Right lung (tissue), 5 donors: ENCODE results near the gene PKN3. TPM values are rescaled to one million over a fixed set of nuclear protein-coding genes. Genes with fewer than 3 reads are reported as not detected.
"Not testable (repeated sequence)": the region's sequence is repeated elsewhere in the genome, so short reads cannot be mapped to it uniquely, and the experiment has no call there.

Experiments
- DNase-seq, 2 donors: peaks; one replicate each; pipeline ENCODE4 v3.0.0-alpha.2; 2013
- polyA plus RNA-seq, 5 donors: library from polyadenylated mRNA; unstranded; fragments of 120-200 nt; gene quantifications; one replicate each; pipeline versions ENCODE4 v1.2.1 to v1.2.3, GENCODE V29; 2013; ENCODE audit warnings: inconsistent platforms in 1 of 5, low replicate concordance in 1 of 5; ENCODE audit not compliant: insufficient read length in 5 of 5, insufficient read depth in 1 of 5

Gene PKN3
- polyA plus RNA-seq, 5 donors: 11.6 to 13.8 (median 12.8) TPM

- DNase-seq: peak in 1 of 2 donors; percentile 41
Measured at GRCh38 chr9:128689820-128690683, 12.3 kb upstream of the PKN3 start.

- DNase-seq: no peak
Measured at GRCh38 chr9:128690684-128691034, 11.6 kb upstream of the PKN3 start.

DNA sequence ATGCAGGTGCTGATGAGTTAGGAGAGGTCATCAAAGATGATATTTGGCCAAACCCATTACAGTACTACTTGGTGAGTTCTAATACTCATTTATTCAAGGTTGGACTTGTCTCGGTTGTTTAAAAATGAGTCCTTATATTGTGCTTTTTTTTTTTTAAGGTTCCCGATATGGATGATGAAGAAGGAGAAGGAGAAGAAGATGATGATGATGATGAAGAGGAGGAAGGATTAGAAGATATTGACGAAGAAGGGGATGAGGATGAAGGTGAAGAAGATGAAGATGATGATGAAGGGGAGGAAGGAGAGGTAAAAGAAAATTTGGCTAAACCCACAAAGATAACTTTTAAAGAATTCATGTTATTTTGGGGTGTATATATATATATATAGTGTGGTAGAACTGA lies 8.6 kb upstream of the PKN3 start:
- not testable (repeated sequence) for DNase-seq

- DNase-seq: no peak
Measured at GRCh38 chr9:128694344-128694743, 8.0 kb upstream of the PKN3 start.

DNA sequence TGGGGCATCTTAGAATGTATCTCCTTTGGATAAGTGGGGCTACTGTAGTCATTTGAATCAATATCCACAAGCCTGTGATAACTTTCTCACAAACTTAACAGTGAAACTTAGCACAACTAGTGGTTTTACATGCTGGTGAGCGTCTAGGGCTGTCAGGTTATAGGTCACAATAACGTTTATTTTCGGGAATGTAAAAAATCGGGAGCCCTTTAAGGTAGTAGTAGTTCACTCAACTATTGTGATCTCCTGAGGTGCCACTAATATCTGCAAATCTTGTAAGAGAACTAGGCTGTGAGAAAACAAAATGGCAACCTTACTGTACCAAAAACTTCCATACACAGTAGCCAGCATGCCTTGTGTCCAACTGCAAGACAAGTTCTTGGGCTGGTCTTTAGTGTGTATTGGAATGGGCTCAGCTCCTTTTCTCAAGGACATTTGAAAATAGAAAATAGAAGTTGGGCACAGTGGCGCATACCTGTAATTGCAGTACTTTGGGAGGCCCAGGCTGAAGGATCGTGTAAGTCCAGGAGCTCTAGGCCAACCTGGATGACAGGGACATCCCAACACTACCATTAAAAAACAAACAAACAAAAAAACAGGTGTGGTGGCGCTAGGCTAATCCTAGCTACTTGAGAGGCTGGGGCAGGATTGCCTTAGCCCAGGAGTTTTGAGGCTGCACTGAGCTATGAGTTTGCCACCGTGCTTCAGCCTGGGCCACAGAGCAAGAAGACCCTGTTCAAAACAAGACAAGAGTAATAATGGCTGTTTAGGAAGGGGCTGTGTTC lies 5.2 kb upstream of the PKN3 start:
- no peak for DNase-seq

DNA sequence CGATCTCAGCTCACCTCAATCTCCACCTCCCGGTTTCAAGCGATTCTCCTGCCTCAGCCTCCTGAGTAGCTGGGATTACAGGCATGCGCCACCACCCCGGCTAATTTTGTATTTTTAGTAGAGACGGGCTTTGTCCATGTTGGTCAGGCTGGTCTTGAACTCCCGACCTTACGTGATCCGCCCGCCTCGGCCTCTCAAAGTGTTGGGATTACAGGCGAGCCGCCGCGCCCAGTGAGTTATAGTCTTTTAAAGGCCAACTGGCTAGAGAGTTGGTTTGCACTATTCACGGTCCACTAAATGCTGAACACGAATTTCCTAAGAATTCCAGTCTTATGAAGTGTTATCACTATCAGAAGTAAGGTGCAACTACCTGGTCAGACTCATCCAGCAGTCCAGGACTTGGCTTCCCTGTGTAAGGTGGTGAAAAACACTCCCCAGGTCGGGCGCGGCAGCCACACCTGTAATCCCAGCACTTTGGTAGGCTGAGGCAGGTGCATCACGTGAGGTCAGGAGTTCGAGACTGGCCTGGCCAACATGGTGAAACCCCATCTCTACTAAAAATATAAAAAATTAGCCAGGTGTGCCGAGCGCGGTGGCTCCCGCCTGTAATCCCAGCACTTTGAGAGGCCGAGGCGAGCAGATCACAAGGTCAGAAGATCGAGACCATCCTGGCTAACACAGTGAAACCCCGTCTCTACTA lies 3.1 kb upstream of the PKN3 start:
- not testable (repeated sequence) for DNase-seq

- DNase-seq: no peak
Measured at GRCh38 chr9:128701227-128701854, 962 bp upstream of the PKN3 start.

GRCh38 chr9:128702949-128703615 lies 779 bp downstream of the PKN3 start:
- peak in 1 of 2 donors; percentile 11 for DNase-seq

DNA sequence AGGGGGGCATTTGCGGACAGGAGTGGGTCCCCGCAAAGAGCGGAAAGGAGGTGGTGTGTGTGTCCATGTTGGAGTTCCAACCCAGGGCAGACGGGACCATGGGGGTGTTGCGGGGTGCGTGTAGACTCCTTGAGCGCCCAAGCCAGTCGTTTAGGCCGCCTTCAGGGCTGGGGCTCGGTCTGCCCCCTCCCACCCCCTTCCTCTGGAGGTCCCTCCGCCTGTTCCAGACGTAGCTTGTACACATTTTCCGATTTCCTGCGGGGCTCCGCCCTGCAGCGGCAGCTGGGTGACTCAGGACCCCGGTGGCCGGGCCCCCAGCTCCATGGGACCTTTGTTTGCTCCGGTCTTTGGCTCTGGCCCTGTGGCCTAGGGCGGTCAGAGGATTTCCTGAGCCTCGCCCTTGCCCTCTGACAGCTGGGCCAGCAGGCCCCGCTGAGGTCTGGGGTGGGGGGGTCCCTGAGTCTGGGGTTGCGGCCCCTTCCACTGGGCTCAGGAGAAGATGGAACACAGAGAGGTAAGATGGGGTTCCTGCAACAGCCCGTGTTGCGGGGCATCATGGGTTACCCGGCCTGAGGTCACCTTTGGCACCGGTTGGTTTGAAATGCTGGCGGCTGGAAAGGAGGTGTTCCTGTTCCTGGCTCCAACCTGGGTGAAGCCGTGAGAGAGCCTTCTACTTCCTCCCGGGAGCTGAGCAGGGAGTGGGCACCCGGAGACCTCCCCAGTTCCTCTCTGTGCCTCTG lies 1.5 kb downstream of the PKN3 start:
- DNase-seq: no peak

- no peak for DNase-seq
Measured at GRCh38 chr9:128704356-128704670, 2.0 kb downstream of the PKN3 start.

- no peak for DNase-seq
Measured at GRCh38 chr9:128705051-128705965, 3.0 kb downstream of the PKN3 start.

DNA sequence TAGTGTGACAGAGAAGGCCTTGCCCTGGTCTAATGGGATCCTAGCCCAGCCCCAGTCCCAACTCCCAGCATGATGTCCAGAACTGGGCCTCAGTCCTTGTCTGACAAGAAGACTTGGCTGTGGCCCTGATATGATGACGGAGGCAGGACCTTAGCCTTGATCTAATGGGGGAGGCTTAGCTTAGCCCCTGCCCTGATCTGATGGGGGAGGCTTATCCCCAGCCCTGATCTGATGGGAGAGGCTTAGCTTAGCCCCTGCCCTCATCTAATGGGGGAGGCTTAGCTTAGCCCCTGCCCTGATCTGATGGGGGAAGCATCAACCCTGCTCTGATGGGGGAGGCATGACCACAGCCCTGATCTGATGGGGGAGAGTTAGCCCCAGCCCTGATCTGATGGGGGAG lies 3.7 kb downstream of the PKN3 start:
- DNase-seq: no peak

GRCh38 chr9:128706671-128707381 lies 4.5 kb downstream of the PKN3 start:
- no peak for DNase-seq

- no peak for DNase-seq
Measured at GRCh38 chr9:128707446-128707845, 5.1 kb downstream of the PKN3 start.

GRCh38 chr9:128712451-128713410 lies 10.4 kb downstream of the PKN3 start:
- no peak for DNase-seq

- no peak for DNase-seq
Measured at GRCh38 chr9:128713411-128713780, 11.1 kb downstream of the PKN3 start.

DNA sequence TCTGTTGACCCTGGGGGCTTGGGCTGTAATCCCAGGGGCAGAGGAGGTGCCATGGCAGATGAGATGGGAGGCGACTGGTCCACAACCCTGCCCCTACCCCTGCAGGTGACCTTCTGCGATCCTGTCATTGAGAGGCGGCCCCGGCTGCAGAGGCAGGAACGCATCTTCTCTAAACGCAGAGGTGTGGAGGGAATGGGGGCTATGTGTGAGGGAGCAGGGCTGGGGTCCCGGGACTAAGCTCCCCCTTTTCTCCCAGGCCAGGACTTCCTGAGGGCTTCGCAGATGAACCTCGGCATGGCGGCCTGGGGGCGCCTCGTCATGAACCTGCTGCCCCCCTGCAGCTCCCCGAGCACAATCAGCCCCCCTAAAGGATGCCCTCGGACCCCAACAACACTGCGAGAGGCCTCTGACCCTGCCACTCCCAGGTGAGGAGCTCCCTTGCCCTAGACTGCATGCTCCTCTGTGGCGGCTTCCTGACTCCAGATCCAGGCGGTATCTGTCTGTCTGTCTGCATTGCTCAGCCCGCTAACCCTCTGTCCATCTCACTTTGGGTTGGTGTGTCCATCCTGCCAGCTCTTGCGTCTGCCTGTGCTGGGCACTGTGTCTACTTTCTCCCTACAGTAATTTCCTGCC lies 11.8 kb downstream of the PKN3 start:
- DNase-seq: no peak
